ENCODE measurements around the gene DOK7. TPM values are rescaled to one million over a fixed set of nuclear protein-coding genes. Genes with fewer than 3 reads are reported as not detected.

Gene DOK7
- total RNA-seq, 1 donor from 2014 or later = 0.69 TPM

GRCh38 chr4:3469386-3470243 is 6.5 kb downstream of the DOK7 start:
- no peak overlapping the region for H3K27ac Mint-ChIP-seq (ENCODE audit: unreplicated experiment)

GRCh38 chr4:3470244-3471097 is 7.4 kb downstream of the DOK7 start:
- Mint-ChIP-seq H3K9me3 (ENCODE audit: unreplicated experiment) (no peaks in the 10 kb centered on the region), H3K4me1 (ENCODE audit: unreplicated experiment) (peaks cover 1% of the 10 kb centered on the region), H3K27ac (ENCODE audit: unreplicated experiment) (no peak overlapping the region), H3K36me3 (ENCODE audit: low read depth, unreplicated experiment) (no peaks in the 10 kb centered on the region), H3K27me3 (ENCODE audit: unreplicated experiment) (peaks cover 5% of the 10 kb centered on the region), H3K4me3 (ENCODE audit: unreplicated experiment) (no peak overlapping the region)
- TF ChIP-seq CTCF (IDR thresholded peaks at IDR 0.05; ENCODE audit: unreplicated experiment) = no peak
- no peak for DNase-seq (ENCODE audit: low spot score)

More at GRCh38 chr4:3469386-3470243, 6.5 kb downstream of the DOK7 start:
- no peak for DNase-seq (ENCODE audit: low spot score)
- Mint-ChIP-seq H3K4me3 (ENCODE audit: unreplicated experiment) (no peak overlapping the region), H3K36me3 (ENCODE audit: low read depth, unreplicated experiment) (no peaks in the 10 kb centered on the region), H3K4me1 (ENCODE audit: unreplicated experiment) (peaks cover 4% of the 10 kb centered on the region), H3K27me3 (ENCODE audit: unreplicated experiment) (peaks cover 5% of the 10 kb centered on the region), H3K9me3 (ENCODE audit: unreplicated experiment) (no peaks in the 10 kb centered on the region)
- no peak for TF ChIP-seq CTCF (IDR thresholded peaks at IDR 0.05; ENCODE audit: unreplicated experiment)

- Mint-ChIP-seq H3K27ac (ENCODE audit: unreplicated experiment) (no peak overlapping the region), H3K27me3 (ENCODE audit: unreplicated experiment) (peaks cover 5% of the 10 kb centered on the region), H3K4me3 (ENCODE audit: unreplicated experiment) (no peak overlapping the region), H3K36me3 (ENCODE audit: low read depth, unreplicated experiment) (no peaks in the 10 kb centered on the region), H3K4me1 (ENCODE audit: unreplicated experiment) (no peaks in the 10 kb centered on the region), H3K9me3 (ENCODE audit: unreplicated experiment) (no peaks in the 10 kb centered on the region)
- no peak for DNase-seq (ENCODE audit: low spot score)
- TF ChIP-seq CTCF (IDR thresholded peaks at IDR 0.05; ENCODE audit: unreplicated experiment) = no peak
These were observed 8.1 kb downstream of the DOK7 start for GRCh38 chr4:3471098-3471760.

- no peak for TF ChIP-seq CTCF (IDR thresholded peaks at IDR 0.05; ENCODE audit: unreplicated experiment)
- Mint-ChIP-seq H3K27ac (ENCODE audit: unreplicated experiment) (no peak overlapping the region), H3K36me3 (ENCODE audit: low read depth, unreplicated experiment) (no peaks in the 10 kb centered on the region), H3K27me3 (ENCODE audit: unreplicated experiment) (peaks cover 3% of the 10 kb centered on the region), H3K4me3 (ENCODE audit: unreplicated experiment) (no peak overlapping the region), H3K9me3 (ENCODE audit: unreplicated experiment) (no peaks in the 10 kb centered on the region), H3K4me1 (ENCODE audit: unreplicated experiment) (no peaks in the 10 kb centered on the region)
- no peak for DNase-seq (ENCODE audit: low spot score)
These were observed 8.8 kb downstream of the DOK7 start for GRCh38 chr4:3471886-3472285.

All from endothelial cell (in vitro differentiated cells).